Tibial nerve (tissue), 4 donors: ENCODE results near the gene CBL. TPM values are rescaled to one million over a fixed set of nuclear protein-coding genes. Genes with fewer than 3 reads are reported as not detected.

Source experiments
- DNase-seq, 2 donors: peaks; one replicate each; pipeline ENCODE4 v3.0.0-alpha.2; 2019; ENCODE audit warnings: low spot score in 2 of 2
- H3K27ac ChIP-seq, 4 donors: fragments of 200-600 bp; sonication (generic) in 3 of 4; one replicate each; pipeline ENCODE4 v1.5.1; 2017 to 2019; ENCODE audit warnings: mild to moderate bottlenecking in 1 of 4
- H3K27me3 ChIP-seq, 2 donors: fragments of 200-600 bp; sonication (generic) in 1 of 2; one replicate each; pipeline versions ENCODE4 v1.5.1 to v1.6.0; 2017 to 2019
- H3K36me3 ChIP-seq, 3 donors: fragments of 200-600 bp; sonication (generic); one replicate each; pipeline ENCODE4 v1.5.1; 2018 to 2019
- H3K4me1 ChIP-seq, 4 donors: fragments of 200-600 bp; sonication (generic) in 3 of 4; one replicate each; pipeline ENCODE4 v1.5.1; 2017 to 2019
- H3K4me3 ChIP-seq, 4 donors: fragments of 200-600 bp; sonication (generic) in 3 of 4; one replicate each; pipeline ENCODE4 v1.5.1; 2017 to 2019; ENCODE audit warnings: mild to moderate bottlenecking in 1 of 4, moderate library complexity in 1 of 4
- H3K9me3 ChIP-seq, 4 donors: fragments of 200-600 bp; sonication (generic) in 3 of 4; one replicate each; pipeline ENCODE4 v1.5.1; 2017 to 2019
- EP300 ChIP-seq, 2 donors: sonication (generic); formaldehyde crosslinking; IDR thresholded peaks; one replicate each; pipeline ENCODE4 v1.6.1; 2017; ENCODE audit warnings: antibody characterized with exemption in 2 of 2, mild to moderate bottlenecking in 1 of 2
- POLR2A ChIP-seq, 2 donors: fragments of 450-650 bp; IDR thresholded peaks; one replicate each; pipeline ENCODE4 v1.6.1; 2017; ENCODE audit warnings: antibody characterized with exemption in 2 of 2, mild to moderate bottlenecking in 2 of 2, moderate library complexity in 2 of 2
- WGBS, 2 donors: methylation state at CpG; one replicate each; pipeline ENCODE4 v1.1.5; 2018; 5-methylcytosine and 5-hydroxymethylcytosine counted together
- total RNA-seq, 4 donors: library from RNA; depleted of rRNA; stranded (reverse); fragments of >200 nt; gene quantifications; one replicate each; pipeline ENCODE4 v1.1.0, GENCODE V29; 2016
- TF ChIP-seq, protein P1 (sequence below), 5 experiments: fragments of 200-600 bp in 3 of 5; fragments of 450-650 bp in 2 of 5; sonication (generic) in 3 of 5; IDR thresholded peaks; one replicate each; pipeline ENCODE4 v1.5.1; 2016 to 2019; ENCODE audit warnings: antibody characterized with exemption in 5 of 5, mild to moderate bottlenecking in 3 of 5, moderate library complexity in 2 of 5

Gene CBL
- total RNA-seq, 4 donors from 2014 or later, result 14.2 to 19.2 (median 16.0) TPM

DNA sequence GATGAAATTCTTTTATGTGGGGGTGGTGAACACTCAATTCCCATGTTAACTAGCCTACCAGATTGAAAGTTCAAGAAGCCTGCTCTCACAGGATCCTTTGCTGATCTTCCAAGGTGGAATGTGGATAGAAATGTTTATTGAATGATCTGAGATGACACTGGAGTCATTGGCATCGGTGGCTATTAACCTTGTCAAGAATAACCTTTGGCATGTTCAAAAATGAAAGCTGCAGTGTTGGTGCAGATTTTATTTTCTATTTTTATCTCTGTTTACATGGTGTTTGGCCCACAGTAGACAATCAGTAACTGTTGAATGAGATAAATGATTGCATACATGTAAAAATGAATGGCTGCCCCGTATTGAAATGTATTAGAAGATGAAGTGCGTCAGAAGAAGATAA, 91.8 kb downstream of the CBL start:
- 43 to 50% methylated on average over 3 of the region's 3 CpGs for WGBS, 2 donors
- no peak for DNase-seq
- peaks cover 0 to 67% (median 10%) of the 10 kb centered on the region in 3 donors for H3K36me3 ChIP-seq
- H3K4me3 ChIP-seq, result no peak overlapping the region
- no peak for TF ChIP-seq EP300 (IDR thresholded peaks at IDR 0.05)
- TF ChIP-seq, protein P1, sequence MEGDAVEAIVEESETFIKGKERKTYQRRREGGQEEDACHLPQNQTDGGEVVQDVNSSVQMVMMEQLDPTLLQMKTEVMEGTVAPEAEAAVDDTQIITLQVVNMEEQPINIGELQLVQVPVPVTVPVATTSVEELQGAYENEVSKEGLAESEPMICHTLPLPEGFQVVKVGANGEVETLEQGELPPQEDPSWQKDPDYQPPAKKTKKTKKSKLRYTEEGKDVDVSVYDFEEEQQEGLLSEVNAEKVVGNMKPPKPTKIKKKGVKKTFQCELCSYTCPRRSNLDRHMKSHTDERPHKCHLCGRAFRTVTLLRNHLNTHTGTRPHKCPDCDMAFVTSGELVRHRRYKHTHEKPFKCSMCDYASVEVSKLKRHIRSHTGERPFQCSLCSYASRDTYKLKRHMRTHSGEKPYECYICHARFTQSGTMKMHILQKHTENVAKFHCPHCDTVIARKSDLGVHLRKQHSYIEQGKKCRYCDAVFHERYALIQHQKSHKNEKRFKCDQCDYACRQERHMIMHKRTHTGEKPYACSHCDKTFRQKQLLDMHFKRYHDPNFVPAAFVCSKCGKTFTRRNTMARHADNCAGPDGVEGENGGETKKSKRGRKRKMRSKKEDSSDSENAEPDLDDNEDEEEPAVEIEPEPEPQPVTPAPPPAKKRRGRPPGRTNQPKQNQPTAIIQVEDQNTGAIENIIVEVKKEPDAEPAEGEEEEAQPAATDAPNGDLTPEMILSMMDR (IDR thresholded peaks at IDR 0.05), result no peak
- TF ChIP-seq POLR2A (IDR thresholded peaks at IDR 0.05), result no peak
- H3K27me3 ChIP-seq, result no peaks in the 10 kb centered on the region
- peaks cover 0 to 13% (median 0%) of the 10 kb centered on the region in 4 donors for H3K4me1 ChIP-seq
- H3K27ac ChIP-seq, result peak overlapping the region in 2 of 4 donors; percentile 54 to 58
- H3K9me3 ChIP-seq, result no peaks in the 10 kb centered on the region

DNA sequence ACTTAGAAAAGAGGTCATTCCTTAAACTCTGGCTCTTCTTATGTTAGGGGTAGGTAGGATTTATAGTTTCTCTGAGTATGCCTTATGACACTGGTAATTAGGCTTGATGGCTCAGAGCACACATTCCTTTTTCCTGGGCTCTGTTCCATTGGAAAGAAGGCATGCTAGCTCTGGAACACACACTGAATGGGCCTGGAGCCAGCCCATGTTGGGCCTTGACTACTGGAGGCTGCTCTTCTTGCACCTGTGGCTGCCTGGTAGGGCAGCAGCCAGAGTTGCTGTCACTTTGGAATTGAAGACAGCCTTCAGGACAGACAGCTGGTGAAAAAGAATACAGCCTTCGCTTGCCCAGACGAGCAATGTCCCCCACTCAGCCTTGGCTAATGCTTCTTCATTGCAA, 92.6 kb downstream of the CBL start:
- no peaks in the 10 kb centered on the region for H3K27me3 ChIP-seq
- H3K4me1 ChIP-seq, result peaks cover 0 to 13% (median 0%) of the 10 kb centered on the region in 4 donors
- TF ChIP-seq, protein P1 (IDR thresholded peaks at IDR 0.05), result no peak
- TF ChIP-seq POLR2A (IDR thresholded peaks at IDR 0.05) (no peak), EP300 (IDR thresholded peaks at IDR 0.05) (no peak)
- DNase-seq, result no peak
- H3K36me3 ChIP-seq, result peaks cover 0 to 75% (median 10%) of the 10 kb centered on the region in 3 donors
- H3K4me3 ChIP-seq, result no peak overlapping the region
- 67 to 87% methylated on average over 2 of the region's 2 CpGs for WGBS, 2 donors
- no peaks in the 10 kb centered on the region for H3K9me3 ChIP-seq
- H3K27ac ChIP-seq, result peak overlapping the region in 2 of 4 donors; percentile 54 to 58

DNA sequence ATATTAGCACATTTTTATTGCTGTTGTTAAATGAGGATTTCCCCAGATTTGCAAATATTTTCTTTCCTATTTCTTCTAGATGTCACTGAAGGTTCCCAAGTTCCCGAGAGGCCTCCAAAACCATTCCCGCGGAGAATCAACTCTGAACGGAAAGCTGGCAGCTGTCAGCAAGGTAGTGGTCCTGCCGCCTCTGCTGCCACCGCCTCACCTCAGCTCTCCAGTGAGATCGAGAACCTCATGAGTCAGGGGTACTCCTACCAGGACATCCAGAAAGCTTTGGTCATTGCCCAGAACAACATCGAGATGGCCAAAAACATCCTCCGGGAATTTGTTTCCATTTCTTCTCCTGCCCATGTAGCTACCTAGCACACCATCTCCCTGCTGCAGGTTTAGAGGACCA, 93.3 kb downstream of the CBL start:
- TF ChIP-seq, protein P1 (IDR thresholded peaks at IDR 0.05), result no peak
- TF ChIP-seq EP300 (IDR thresholded peaks at IDR 0.05) (no peak), POLR2A (IDR thresholded peaks at IDR 0.05) (no peak)
- 91 to 96% methylated on average over 9 of the region's 9 CpGs for WGBS, 2 donors
- H3K27ac ChIP-seq, result no peak overlapping the region
- H3K4me3 ChIP-seq, result no peak overlapping the region
- DNase-seq, result no peak
- no peaks in the 10 kb centered on the region for H3K27me3 ChIP-seq
- peaks cover 0 to 76% (median 10%) of the 10 kb centered on the region in 3 donors for H3K36me3 ChIP-seq
- peaks cover 0 to 13% (median 0%) of the 10 kb centered on the region in 4 donors for H3K4me1 ChIP-seq
- no peaks in the 10 kb centered on the region for H3K9me3 ChIP-seq

DNA sequence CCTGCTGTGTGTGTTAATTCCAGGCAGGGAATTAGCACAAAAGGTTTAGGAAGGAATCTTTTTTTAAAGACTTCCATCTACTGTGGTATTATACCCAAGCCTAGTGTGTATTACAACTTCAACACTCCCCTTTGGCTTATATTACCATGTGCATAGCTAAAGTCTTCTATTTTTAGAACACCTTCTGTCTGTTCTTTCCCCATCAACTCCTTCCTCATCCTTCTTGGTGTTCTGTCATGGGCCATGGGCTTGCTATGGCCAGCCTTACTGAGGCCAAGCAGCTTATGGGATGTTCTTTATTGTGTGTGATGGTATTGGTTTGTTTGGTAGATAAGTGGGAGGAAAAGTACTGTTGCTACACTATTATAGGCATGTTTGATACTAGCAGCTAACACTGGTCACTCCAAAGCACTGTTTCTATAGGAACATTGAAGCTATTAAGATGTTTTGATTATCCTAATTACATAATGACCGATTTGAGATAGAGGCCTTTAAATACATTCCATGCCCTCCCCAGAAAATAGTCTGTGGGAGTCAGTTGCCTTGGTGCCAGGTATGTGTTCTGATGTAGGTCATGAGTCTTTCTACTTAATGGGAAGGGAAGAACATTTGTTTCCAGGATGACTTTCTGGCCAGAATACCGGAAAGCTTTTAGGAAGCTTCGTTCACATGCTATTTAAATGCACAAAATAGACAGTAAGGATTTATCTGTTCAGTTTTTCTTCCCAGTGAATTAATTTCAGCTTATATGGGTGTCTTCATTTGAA, 94.2 kb downstream of the CBL start:
- peaks cover 0 to 82% (median 10%) of the 10 kb centered on the region in 3 donors for H3K36me3 ChIP-seq
- TF ChIP-seq EP300 (IDR thresholded peaks at IDR 0.05) (no peak), POLR2A (IDR thresholded peaks at IDR 0.05) (no peak)
- TF ChIP-seq, protein P1 (IDR thresholded peaks at IDR 0.05), result no peak
- H3K9me3 ChIP-seq, result no peaks in the 10 kb centered on the region
- H3K27me3 ChIP-seq, result no peaks in the 10 kb centered on the region
- DNase-seq, result no peak
- H3K4me1 ChIP-seq, result peaks cover 0 to 13% (median 0%) of the 10 kb centered on the region in 4 donors
- H3K27ac ChIP-seq, result no peak overlapping the region
- H3K4me3 ChIP-seq, result no peak overlapping the region
- 71 to 73% methylated on average over 3 of the region's 3 CpGs for WGBS, 2 donors

DNA sequence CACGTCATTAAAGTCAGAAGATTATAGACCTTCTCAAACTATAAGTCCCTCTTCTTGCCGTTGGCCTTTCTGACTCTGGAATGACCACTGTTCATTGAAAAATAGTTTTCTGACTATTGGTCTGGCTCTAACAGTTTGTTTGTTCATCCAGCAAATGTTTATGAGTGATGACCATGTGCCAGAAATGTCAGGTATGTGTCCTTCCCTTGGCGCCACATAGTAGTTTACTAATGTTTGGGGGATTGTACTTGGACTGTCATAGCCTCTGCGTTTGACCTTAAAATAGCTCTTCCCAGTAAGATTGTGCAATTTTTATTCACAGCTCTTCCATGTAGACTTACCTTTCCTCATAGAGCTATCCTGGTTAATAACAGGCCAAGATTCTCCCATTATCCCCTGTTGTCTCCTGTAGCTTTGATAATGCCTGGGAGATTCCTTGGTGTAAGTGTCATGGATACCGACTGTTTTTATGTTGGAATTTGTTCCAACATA, 97.1 kb downstream of the CBL start:
- DNase-seq, result no peak
- WGBS, 2 donors, result 79 to 86% methylated on average over 5 of the region's 5 CpGs
- Histone ChIP-seq H3K27ac (no peak overlapping the region), H3K9me3 (no peaks in the 10 kb centered on the region), H3K4me3 (no peak overlapping the region), H3K36me3 (peaks cover 0 to 72% (median 10%) of the 10 kb centered on the region in 3 donors), H3K27me3 (no peaks in the 10 kb centered on the region), H3K4me1 (peaks cover 0 to 31% (median 8%) of the 10 kb centered on the region in 4 donors)
- TF ChIP-seq, protein P1 (IDR thresholded peaks at IDR 0.05), result no peak
- no peak for TF ChIP-seq EP300 (IDR thresholded peaks at IDR 0.05)
- TF ChIP-seq POLR2A (IDR thresholded peaks at IDR 0.05), result no peak
